Colonic mucosa (tissue), 4 donors: ENCODE data around the gene UBE2G2. TPM values are rescaled to one million over a fixed set of nuclear protein-coding genes. Genes with fewer than 3 reads are reported as not detected.

Experiments used
- DNase-seq: peaks from one replicate; pipeline ENCODE4 v3.0.0-alpha.2; 2020
- H3K27ac ChIP-seq: fragments of 200-600 bp; one replicate; pipeline ENCODE4 v1.8.0; 2021
- H3K27me3 ChIP-seq: fragments of 200-600 bp; one replicate; pipeline ENCODE4 v1.8.0; 2021
- H3K36me3 ChIP-seq: fragments of 200-600 bp; one replicate; pipeline ENCODE4 v1.8.0; 2021
- H3K4me1 ChIP-seq: fragments of 200-600 bp; one replicate; pipeline ENCODE4 v1.8.0; 2021; ENCODE audit warnings: mild to moderate bottlenecking
- H3K4me3 ChIP-seq: fragments of 200-600 bp; one replicate; pipeline ENCODE4 v1.8.0; 2021
- H3K9ac ChIP-seq, 2 donors: one replicate each; pipeline ENCODE4 v1.7.0; 2013; ENCODE audit warnings: control low read depth in 2 of 2, low read depth in 2 of 2, low read length in 2 of 2
- H3K9me3 ChIP-seq: fragments of 200-600 bp; one replicate; pipeline ENCODE4 v1.8.0; 2021
- CTCF ChIP-seq: fragments of 200-600 bp; IDR thresholded peaks from one replicate; pipeline ENCODE4 v1.8.0; 2022; ENCODE audit warnings: antibody characterized with exemption, mild to moderate bottlenecking
- intact Hi-C: fragments of 100-400 bp; cut with DNase I; formaldehyde crosslinking; loops from one replicate; pipeline ENCODE4 v1.14.1; 2022
- total RNA-seq, 2 donors: library from RNA; stranded (reverse); fragmentation: NEBNext Ultra II Directional in 1 of 2; extraction: Animal tissue kit (Norgen Biotek cat#: 25700) in 1 of 2; gene quantifications; one replicate each; pipeline ENCODE4 v1.2.1, GENCODE V29; 2021
- donor health status: healthy.
- donor health status: DM: no; HTN: no; CAD: no.
- donor health status: DM: no; HTN: no; CAD: no.

The UBE2G2 gene
- total RNA-seq, 2 donors from 2014 or later: 50.3 to 76.1 TPM

DNA sequence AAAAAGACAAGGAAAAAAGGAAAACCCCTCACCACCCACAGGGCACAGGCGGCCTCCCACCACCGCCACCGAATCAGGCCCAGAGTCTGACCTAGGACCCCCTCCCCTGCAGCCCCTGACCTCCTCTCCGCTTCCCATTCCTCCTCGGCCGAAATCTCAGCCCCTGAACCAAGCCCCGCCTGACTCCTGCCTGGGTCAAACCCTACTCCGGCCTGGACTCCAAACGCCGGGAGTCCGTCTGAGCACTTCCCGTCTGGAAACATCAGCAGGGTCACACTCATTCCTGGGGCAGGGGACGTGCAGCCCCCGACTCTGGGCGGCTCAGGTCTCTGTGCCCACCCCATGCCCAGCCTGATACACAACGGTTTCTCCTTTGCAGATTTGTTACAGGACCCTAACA, 42.6 kb upstream of the UBE2G2 start:
- Histone ChIP-seq H3K4me3 (no peak overlapping the region), H3K9ac (no peak overlapping the region), H3K27me3 (no peaks in the 10 kb centered on the region), H3K36me3 (no peaks in the 10 kb centered on the region), H3K4me1 (peaks cover 28% of the 10 kb centered on the region), H3K27ac (no peak overlapping the region), H3K9me3 (no peaks in the 10 kb centered on the region)
- no peak for DNase-seq
- intact Hi-C loops: no loop called here
- no peak for TF ChIP-seq CTCF

DNA sequence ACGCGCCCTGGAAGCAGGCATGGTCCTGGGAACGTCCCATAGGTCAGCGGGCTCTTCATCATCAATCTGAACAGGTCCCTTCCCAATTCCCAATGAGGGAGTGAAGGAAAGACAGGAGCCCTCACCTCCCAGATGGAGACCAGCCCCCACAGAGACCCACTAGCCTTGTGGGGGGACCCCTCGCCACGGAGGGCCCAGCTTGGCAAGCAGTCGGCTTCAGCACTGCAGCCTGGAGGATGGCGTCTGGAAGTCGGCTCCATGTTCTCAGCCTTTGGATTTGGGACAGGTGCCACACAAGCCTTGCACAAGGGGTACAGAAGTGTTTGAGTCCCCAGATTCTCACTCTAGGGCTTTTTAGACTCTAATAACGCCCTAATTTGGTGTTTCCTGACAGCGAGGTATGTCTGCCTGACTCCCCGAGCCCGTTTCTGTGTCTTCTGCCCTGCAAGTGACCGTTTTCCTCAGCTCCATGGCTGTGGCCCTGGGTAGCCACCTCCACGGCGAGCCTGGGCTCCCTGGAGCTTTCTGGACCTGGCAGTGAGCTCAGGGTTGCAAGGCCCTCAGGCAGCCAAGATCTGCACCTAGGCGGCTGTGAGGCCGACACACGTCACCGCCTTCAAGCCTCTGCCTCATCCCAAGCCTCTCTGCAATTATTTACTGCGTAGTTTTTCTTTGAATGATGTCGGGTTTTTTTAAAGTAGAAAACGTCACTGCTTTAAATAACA, 41.3 kb upstream of the UBE2G2 start:
- Histone ChIP-seq H3K9ac (no peak overlapping the region), H3K27ac (no peak overlapping the region), H3K27me3 (no peaks in the 10 kb centered on the region), H3K4me3 (no peak overlapping the region), H3K9me3 (no peaks in the 10 kb centered on the region), H3K4me1 (peaks cover 21% of the 10 kb centered on the region), H3K36me3 (no peaks in the 10 kb centered on the region)
- no peak for DNase-seq
- TF ChIP-seq CTCF: no peak
- intact Hi-C loops: no loop called here

- Histone ChIP-seq H3K9me3 (no peaks in the 10 kb centered on the region), H3K9ac (no peak overlapping the region), H3K27me3 (no peaks in the 10 kb centered on the region), H3K4me3 (no peak overlapping the region), H3K36me3 (no peaks in the 10 kb centered on the region), H3K4me1 (peaks cover 16% of the 10 kb centered on the region), H3K27ac (no peak overlapping the region)
- TF ChIP-seq CTCF: no peak
- DNase-seq: no peak
- intact Hi-C loops: no loop called here
Observed at GRCh38 chr21:44842087-44842486, 40.5 kb upstream of the UBE2G2 start.

GRCh38 chr21:44840771-44841170, 39.2 kb upstream of the UBE2G2 start:
- Histone ChIP-seq H3K36me3 (no peaks in the 10 kb centered on the region), H3K9ac (no peak overlapping the region), H3K9me3 (no peaks in the 10 kb centered on the region), H3K4me3 (no peak overlapping the region), H3K27ac (no peak overlapping the region), H3K4me1 (peaks cover 2% of the 10 kb centered on the region), H3K27me3 (no peaks in the 10 kb centered on the region)
- TF ChIP-seq CTCF: no peak
- intact Hi-C loops: no loop called here
- DNase-seq: no peak

GRCh38 chr21:44838951-44839350, 37.3 kb upstream of the UBE2G2 start:
- Histone ChIP-seq H3K4me3 (no peak overlapping the region), H3K36me3 (no peaks in the 10 kb centered on the region), H3K4me1 (no peaks in the 10 kb centered on the region), H3K9ac (no peak overlapping the region), H3K9me3 (no peaks in the 10 kb centered on the region), H3K27ac (no peak overlapping the region), H3K27me3 (no peaks in the 10 kb centered on the region)
- no peak for TF ChIP-seq CTCF
- DNase-seq: no peak
- intact Hi-C loops: no loop called here
